ENCODE data around the gene BACH2.
"Not testable (repeated sequence)": the region's sequence is repeated elsewhere in the genome, so short reads cannot be mapped to it uniquely, and the experiment has no call there.

Gene BACH2

DNA sequence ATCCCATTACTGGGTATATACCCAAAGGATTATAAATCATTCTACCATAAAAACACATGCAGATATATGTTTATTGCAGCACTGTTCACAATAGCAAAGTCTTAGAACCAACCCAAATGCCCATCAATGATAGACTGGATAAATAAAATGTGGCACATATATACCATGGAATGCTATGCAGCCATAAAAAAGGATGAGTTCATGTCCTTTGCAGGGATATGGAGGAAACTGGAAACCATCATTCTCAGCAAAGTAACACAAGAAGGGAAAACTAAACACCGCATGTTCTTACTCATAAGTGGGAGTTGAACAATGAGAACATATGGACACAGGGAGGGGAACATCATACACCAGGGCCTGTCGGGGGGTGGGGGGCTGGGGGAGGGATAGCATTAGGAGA is 88.0 kb downstream of the BACH2 start:
- not testable (repeated sequence) for H3K27ac ChIP-seq (ENCODE audit: low read depth, low read length); H3K4me3 ChIP-seq (ENCODE audit: low read depth, low read length); H3K36me3 ChIP-seq (ENCODE audit: control insufficient read depth, insufficient read depth, low read length); H3K27me3 ChIP-seq (ENCODE audit: control insufficient read depth, insufficient read depth, low read length); H3K9ac ChIP-seq (ENCODE audit: low read length); H3K4me1 ChIP-seq (ENCODE audit: control insufficient read depth, insufficient read depth, low read length); H3K9me3 ChIP-seq (ENCODE audit: control insufficient read depth, insufficient read depth, low read depth, low read length)

DNA sequence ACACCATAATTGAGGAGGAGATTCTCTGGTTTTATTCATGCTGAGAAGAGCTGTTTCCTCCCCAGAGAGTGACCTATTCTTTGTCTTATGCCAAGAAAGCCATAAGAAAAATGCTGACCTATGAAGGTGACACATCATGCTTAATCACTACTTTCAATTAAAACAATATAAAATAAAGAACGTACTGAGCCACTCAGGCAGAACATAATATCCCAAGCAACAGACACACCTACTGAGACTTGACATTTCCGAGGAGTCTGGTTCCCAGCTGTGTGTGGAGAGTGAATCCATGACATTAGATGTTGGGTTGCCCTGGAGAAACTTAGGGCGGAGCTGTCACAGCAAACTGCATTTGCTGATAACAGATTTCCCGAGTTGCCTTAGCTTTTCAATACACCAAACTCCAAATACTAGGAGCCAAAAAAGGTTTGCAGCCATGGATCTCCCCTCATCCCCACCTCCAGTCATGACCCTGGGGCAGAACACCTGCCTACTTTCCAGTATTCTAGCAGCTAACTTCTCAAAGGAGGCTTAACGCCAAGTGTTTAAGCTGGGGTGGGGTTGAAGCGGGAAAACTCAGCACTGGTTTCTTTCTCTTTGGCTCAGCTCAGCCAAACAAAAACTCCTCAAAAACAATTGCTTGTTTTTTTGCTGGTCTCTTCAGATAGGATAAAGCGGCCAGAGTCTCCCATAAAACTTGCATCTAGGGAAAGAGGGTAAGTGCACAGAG is 92.2 kb downstream of the BACH2 start:
- Histone ChIP-seq H3K27me3 (ENCODE audit: control insufficient read depth, insufficient read depth, low read length) (no peaks in the 10 kb centered on the region), H3K9ac (ENCODE audit: low read length) (no peak overlapping the region)

DNA sequence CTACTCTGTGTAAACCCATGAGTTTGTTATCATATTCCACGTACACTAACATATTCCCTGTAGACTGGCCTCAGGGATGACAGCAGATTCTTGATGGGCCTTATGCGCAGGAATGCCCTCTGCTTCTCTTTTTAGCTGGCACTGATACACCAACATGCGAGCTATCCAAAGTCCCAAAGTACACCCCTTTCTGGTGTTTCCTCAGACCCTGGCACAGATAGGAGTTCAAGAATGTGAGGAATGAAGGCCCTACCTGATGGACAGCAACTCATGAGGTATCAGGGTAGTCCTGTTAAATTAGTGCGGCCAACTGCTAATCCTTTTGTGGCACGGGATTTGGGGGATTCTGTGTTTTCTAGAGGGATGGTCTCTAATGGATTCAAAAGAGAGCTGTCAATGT is 93.0 kb downstream of the BACH2 start:
- H3K4me3 ChIP-seq (ENCODE audit: low read depth, low read length), result no peak overlapping the region
- peaks cover 3% of the 10 kb centered on the region; the same call in 1 of the 2 replicates for H3K4me1 ChIP-seq (ENCODE audit: control insufficient read depth, insufficient read depth, low read length)
- H3K9ac ChIP-seq (ENCODE audit: low read length), result no peak overlapping the region
- no peak overlapping the region for H3K27ac ChIP-seq (ENCODE audit: low read depth, low read length)
- H3K9me3 ChIP-seq (ENCODE audit: control insufficient read depth, insufficient read depth, low read depth, low read length), result peaks cover 6% of the 10 kb centered on the region
- no peaks in the 10 kb centered on the region for H3K27me3 ChIP-seq (ENCODE audit: control insufficient read depth, insufficient read depth, low read length)
- H3K36me3 ChIP-seq (ENCODE audit: control insufficient read depth, insufficient read depth, low read length), result 0 out of 2 replicates have a peak, but pooled peaks cover under 1% of the 10 kb centered on the region

More for the DNA sequence above, 92.2 kb downstream of the BACH2 start:
- Histone ChIP-seq H3K27ac (ENCODE audit: low read depth, low read length) (no peak overlapping the region), H3K36me3 (ENCODE audit: control insufficient read depth, insufficient read depth, low read length) (no peaks in the 10 kb centered on the region), H3K4me3 (ENCODE audit: low read depth, low read length) (no peak overlapping the region), H3K9me3 (ENCODE audit: control insufficient read depth, insufficient read depth, low read depth, low read length) (no peaks in the 10 kb centered on the region), H3K4me1 (ENCODE audit: control insufficient read depth, insufficient read depth, low read length) (peaks cover 3% of the 10 kb centered on the region; the same call in 1 of the 2 replicates)

DNA sequence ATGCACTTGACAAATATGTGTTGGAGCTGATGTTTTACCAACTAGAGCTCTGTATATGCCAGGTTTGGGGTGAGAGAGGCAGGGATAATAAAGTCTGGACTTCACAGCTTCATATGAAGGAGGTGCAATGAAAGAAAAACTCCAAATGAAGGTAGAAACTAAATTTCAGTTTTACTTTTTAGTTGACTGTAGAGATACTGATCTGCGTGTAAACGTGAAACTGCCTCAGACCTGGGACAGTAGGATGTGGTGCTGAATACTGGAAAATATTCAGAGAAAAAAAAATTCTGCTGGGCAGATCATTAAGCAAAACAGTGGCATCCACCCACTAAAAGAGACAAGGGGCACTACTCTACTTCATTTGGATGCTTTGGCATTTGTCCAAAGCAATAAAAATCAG is 94.5 kb downstream of the BACH2 start:
- Histone ChIP-seq H3K36me3 (ENCODE audit: control insufficient read depth, insufficient read depth, low read length) (peaks cover 8% of the 10 kb centered on the region; the same call in 1 of the 2 replicates), H3K4me3 (ENCODE audit: low read depth, low read length) (no peak overlapping the region), H3K27me3 (ENCODE audit: control insufficient read depth, insufficient read depth, low read length) (no peaks in the 10 kb centered on the region), H3K27ac (ENCODE audit: low read depth, low read length) (no peak overlapping the region), H3K9me3 (ENCODE audit: control insufficient read depth, insufficient read depth, low read depth, low read length) (peaks cover 21% of the 10 kb centered on the region), H3K9ac (ENCODE audit: low read length) (no peak overlapping the region), H3K4me1 (ENCODE audit: control insufficient read depth, insufficient read depth, low read length) (peaks cover 3% of the 10 kb centered on the region; the same call in 1 of the 2 replicates)

DNA sequence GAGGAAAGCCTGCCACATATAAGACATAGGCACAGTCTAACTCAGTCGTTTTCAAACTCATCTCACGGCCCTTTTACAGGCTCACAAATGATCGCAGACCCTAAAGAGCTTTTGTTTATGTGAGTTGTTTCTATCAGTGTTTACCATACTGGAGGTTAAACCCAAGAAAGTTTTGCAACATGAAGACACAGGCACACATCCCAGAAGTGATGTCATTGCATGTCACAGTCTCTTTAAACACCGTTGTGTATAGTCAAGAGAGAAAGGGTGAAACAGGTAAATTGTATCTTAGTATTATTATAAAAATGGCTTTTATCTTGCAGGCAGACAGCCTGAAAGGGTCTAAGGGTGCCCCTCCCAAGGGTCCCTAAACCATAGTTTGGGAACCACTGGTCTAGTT is 96.7 kb downstream of the BACH2 start:
- H3K27me3 ChIP-seq (ENCODE audit: control insufficient read depth, insufficient read depth, low read length), result no peaks in the 10 kb centered on the region
- no peak overlapping the region for H3K4me3 ChIP-seq (ENCODE audit: low read depth, low read length)
- peaks cover 8% of the 10 kb centered on the region; the same call in 1 of the 2 replicates for H3K4me1 ChIP-seq (ENCODE audit: control insufficient read depth, insufficient read depth, low read length)
- peaks cover 8% of the 10 kb centered on the region; the same call in 1 of the 2 replicates for H3K36me3 ChIP-seq (ENCODE audit: control insufficient read depth, insufficient read depth, low read length)
- no peak overlapping the region for H3K9ac ChIP-seq (ENCODE audit: low read length)
- peaks cover 22% of the 10 kb centered on the region for H3K9me3 ChIP-seq (ENCODE audit: control insufficient read depth, insufficient read depth, low read depth, low read length)
- no peak overlapping the region for H3K27ac ChIP-seq (ENCODE audit: low read depth, low read length)

DNA sequence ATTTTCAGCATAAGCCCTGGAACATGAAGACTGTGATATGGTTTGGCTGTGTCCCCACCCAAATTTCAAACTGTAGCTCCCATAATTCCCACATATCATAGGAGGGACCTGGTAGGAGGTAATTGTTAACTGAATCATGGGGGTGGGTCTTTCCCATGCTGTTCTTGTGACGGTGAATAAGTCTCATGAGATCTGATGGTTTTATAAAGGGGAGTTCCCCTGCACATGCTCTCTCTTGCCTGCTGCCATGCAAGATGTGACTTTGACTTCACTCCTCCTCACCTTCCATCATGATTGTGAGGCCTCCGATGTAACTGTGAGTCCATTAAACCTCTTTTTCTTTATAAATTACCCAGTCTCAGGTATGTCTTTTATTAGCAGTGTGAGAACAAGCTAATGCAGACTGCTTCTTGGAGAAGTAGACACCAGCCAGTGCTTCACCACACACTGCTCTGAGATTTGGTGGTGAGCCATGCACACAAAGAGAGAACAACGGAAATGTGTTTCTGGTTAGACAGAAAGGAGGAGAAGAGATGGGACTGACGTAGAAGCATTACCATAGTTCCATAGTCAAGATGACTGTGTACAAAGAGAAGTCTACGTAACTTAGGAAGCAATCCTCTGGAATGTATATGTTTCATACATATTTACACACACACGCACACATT is 97.8 kb downstream of the BACH2 start:
- Histone ChIP-seq H3K36me3 (ENCODE audit: control insufficient read depth, insufficient read depth, low read length) (peaks cover 8% of the 10 kb centered on the region; the same call in 1 of the 2 replicates), H3K27ac (ENCODE audit: low read depth, low read length) (no peak overlapping the region), H3K4me1 (ENCODE audit: control insufficient read depth, insufficient read depth, low read length) (0 out of 2 replicates have a peak, but pooled peaks cover 5% of the 10 kb centered on the region), H3K4me3 (ENCODE audit: low read depth, low read length) (no peak overlapping the region), H3K9me3 (ENCODE audit: control insufficient read depth, insufficient read depth, low read depth, low read length) (peaks cover 22% of the 10 kb centered on the region), H3K9ac (ENCODE audit: low read length) (no peak overlapping the region), H3K27me3 (ENCODE audit: control insufficient read depth, insufficient read depth, low read length) (no peaks in the 10 kb centered on the region)

DNA sequence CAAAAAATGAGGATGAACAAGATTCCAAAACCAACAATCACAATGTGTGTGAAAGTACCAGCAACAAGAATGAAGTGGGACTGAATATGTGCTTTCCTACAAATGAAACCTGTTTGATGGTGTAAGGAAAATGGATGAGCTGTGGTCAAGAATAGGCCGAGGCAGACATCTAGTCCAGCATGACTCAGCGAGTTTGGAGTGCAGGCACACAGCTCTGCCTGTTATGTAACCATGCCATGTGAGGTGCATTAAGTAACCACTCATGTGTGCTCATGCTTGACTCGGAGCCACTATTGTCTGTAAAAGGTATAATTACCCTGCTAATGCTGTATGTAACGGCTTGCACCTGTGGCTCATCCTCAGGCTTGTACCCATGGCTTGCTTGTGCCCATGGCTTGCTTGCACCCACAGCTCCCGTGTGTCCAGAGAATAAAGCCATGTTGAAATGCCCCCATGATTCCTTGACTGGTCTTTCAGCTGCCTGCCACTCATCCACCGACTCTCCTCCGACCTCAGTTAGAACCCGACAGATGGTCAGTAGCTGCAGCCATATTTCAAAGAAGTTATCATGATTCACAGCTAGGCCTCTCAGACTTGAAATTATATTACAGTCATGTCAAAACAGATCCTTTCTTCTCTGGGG is 98.7 kb downstream of the BACH2 start:
- Histone ChIP-seq H3K4me1 (ENCODE audit: control insufficient read depth, insufficient read depth, low read length) (0 out of 2 replicates have a peak, but pooled peaks cover 5% of the 10 kb centered on the region), H3K27me3 (ENCODE audit: control insufficient read depth, insufficient read depth, low read length) (no peaks in the 10 kb centered on the region), H3K27ac (ENCODE audit: low read depth, low read length) (no peak overlapping the region), H3K9me3 (ENCODE audit: control insufficient read depth, insufficient read depth, low read depth, low read length) (peaks cover 22% of the 10 kb centered on the region), H3K9ac (ENCODE audit: low read length) (no peak overlapping the region), H3K4me3 (ENCODE audit: low read depth, low read length) (no peak overlapping the region), H3K36me3 (ENCODE audit: control insufficient read depth, insufficient read depth, low read length) (peaks cover 8% of the 10 kb centered on the region; the same call in 1 of the 2 replicates)

DNA sequence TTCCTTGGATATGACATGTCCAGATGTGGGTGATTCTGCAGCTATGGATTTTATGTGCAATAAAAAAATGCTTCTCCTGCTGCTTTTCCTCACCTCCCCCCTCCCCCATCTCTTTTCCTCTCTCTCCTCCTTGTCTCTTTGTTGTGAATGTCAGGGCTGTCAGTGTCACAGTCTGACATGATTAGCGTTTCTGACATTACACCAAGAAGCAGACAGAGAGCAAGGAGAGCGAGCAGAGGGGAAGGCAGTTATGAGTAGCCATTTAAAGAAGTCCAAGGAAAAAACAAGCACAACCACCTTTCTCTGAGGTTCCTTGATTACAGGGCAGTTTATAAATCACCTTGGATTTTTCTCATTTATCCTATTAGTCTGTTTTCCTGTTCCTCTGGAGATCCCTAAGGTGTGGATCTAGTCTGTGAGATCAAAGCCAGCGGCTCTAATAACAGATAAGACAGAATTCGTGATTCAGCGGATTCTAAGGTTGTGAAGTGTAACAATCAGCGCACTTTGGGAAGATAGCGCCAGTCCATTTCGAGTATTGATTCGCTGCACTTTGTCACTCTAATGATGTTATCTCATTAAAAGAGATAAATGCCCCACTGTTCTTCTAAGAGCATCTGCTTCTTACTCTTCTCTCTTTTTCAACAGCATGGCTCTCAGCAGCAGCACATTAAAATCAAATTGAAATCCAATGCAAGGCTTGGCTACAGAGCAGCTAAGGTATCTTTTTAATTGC is 101.4 kb downstream of the BACH2 start:
- no peak overlapping the region for H3K27ac ChIP-seq (ENCODE audit: low read depth, low read length)
- no peak overlapping the region for H3K4me3 ChIP-seq (ENCODE audit: low read depth, low read length)
- H3K9me3 ChIP-seq (ENCODE audit: control insufficient read depth, insufficient read depth, low read depth, low read length), result peaks cover 22% of the 10 kb centered on the region
- no peaks in the 10 kb centered on the region for H3K27me3 ChIP-seq (ENCODE audit: control insufficient read depth, insufficient read depth, low read length)
- no peak overlapping the region for H3K9ac ChIP-seq (ENCODE audit: low read length)
- peaks cover 8% of the 10 kb centered on the region; the same call in 1 of the 2 replicates for H3K36me3 ChIP-seq (ENCODE audit: control insufficient read depth, insufficient read depth, low read length)
- H3K4me1 ChIP-seq (ENCODE audit: control insufficient read depth, insufficient read depth, low read length), result 0 out of 2 replicates have a peak, but pooled peaks cover 5% of the 10 kb centered on the region

DNA sequence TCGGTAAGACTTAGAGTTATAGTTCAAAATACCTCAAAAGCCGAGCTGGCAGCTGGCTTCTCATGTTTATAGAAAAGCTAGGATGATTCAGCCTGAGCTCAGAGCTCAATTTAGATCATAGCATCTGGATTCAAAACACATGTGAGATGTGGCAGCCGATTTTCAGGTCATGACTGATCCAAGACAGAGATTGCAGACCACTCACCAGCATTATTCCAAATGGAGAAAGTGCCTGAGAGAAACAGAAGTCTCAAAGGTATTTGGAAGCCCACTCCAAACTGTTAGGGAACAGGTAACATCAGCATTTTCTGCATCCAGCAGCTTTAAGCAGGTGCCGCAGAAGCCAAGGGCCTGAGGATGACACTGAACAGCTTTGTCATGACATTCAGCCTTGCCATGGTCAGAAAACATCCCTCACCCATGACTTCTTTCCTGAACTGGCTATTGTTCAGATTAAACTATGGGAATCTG is 102.2 kb downstream of the BACH2 start:
- H3K27me3 ChIP-seq (ENCODE audit: control insufficient read depth, insufficient read depth, low read length), result no peaks in the 10 kb centered on the region
- H3K9ac ChIP-seq (ENCODE audit: low read length), result no peak overlapping the region
- no peak overlapping the region for H3K27ac ChIP-seq (ENCODE audit: low read depth, low read length)
- H3K4me3 ChIP-seq (ENCODE audit: low read depth, low read length), result no peak overlapping the region
- H3K36me3 ChIP-seq (ENCODE audit: control insufficient read depth, insufficient read depth, low read length), result peaks cover 8% of the 10 kb centered on the region; the same call in 1 of the 2 replicates
- 0 out of 2 replicates have a peak, but pooled peaks cover 5% of the 10 kb centered on the region for H3K4me1 ChIP-seq (ENCODE audit: control insufficient read depth, insufficient read depth, low read length)
- H3K9me3 ChIP-seq (ENCODE audit: control insufficient read depth, insufficient read depth, low read depth, low read length), result peaks cover 22% of the 10 kb centered on the region

DNA sequence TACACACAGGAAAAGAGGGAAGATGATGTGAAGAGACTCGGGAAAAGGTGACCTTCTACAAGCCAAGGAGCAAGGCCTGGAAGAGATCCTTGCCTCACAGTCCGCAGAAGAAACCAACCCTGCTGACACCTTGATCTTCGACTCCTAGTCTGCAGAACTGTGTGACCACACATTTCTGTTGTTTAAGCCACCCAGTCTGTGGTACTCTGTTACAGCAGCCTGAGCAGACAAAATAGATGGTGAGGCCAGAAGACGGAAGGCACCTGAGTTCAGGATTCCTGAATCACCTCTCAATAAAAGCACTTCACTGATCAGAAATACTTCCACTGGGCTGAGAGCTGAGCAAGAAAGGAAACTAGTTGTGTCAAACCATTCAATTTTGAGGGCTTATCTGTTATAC is 103.3 kb downstream of the BACH2 start:
- Histone ChIP-seq H3K27ac (ENCODE audit: low read depth, low read length) (no peak overlapping the region), H3K36me3 (ENCODE audit: control insufficient read depth, insufficient read depth, low read length) (peaks cover 4% of the 10 kb centered on the region; the same call in 1 of the 2 replicates), H3K9me3 (ENCODE audit: control insufficient read depth, insufficient read depth, low read depth, low read length) (peaks cover 13% of the 10 kb centered on the region), H3K4me3 (ENCODE audit: low read depth, low read length) (no peak overlapping the region), H3K9ac (ENCODE audit: low read length) (no peak overlapping the region), H3K4me1 (ENCODE audit: control insufficient read depth, insufficient read depth, low read length) (0 out of 2 replicates have a peak, but pooled peaks cover 5% of the 10 kb centered on the region), H3K27me3 (ENCODE audit: control insufficient read depth, insufficient read depth, low read length) (no peaks in the 10 kb centered on the region)

Data from HUES6 (cell line).